NCI-H1092 (cell line): ENCODE data around the gene THAP3.

ENCODE experiments used
- DNase-seq: peaks from one replicate; lab custom pipeline; 2025; lab: John Stamatoyannopoulos, UW

THAP3 gene

GRCh38 chr1:6612641-6613360 is 11.9 kb upstream of the THAP3 start:
- DNase-seq = peak; percentile 78

- peak; percentile 100 for DNase-seq
These were observed 11.2 kb upstream of the THAP3 start, which contains the start of gene PHF13 for GRCh38 chr1:6613361-6614018. TSS of gene PHF13 (plus strand) at chr1:6613731. CDS start at chr1:6614067, 336 bp downstream.

- DNase-seq = no peak
These were observed 10.4 kb upstream of the THAP3 start for GRCh38 chr1:6614019-6614928.

GRCh38 chr1:6614929-6615785 is 9.5 kb upstream of the THAP3 start:
- no peak for DNase-seq

- DNase-seq = no peak
These were observed 5.6 kb upstream of the THAP3 start for GRCh38 chr1:6619045-6619444.

GRCh38 chr1:6621429-6622391 is 3.0 kb upstream of the THAP3 start:
- no peak for DNase-seq

- no peak for DNase-seq
These were observed 2.1 kb upstream of the THAP3 start for GRCh38 chr1:6622396-6623152.

- DNase-seq = no peak
These were observed 1.3 kb upstream of the THAP3 start for GRCh38 chr1:6623269-6623965.

- no peak for DNase-seq
These were observed 999 bp downstream of the THAP3 start for GRCh38 chr1:6625584-6626149.

- no peak for DNase-seq
These were observed 2.4 kb downstream of the THAP3 start for GRCh38 chr1:6627031-6627430.

GRCh38 chr1:6627841-6628545 is 3.3 kb downstream of the THAP3 start:
- no peak for DNase-seq

GRCh38 chr1:6628971-6629479 is 4.4 kb downstream of the THAP3 start:
- no peak for DNase-seq

- no peak for DNase-seq
These were observed 5.4 kb downstream of the THAP3 start for GRCh38 chr1:6630027-6630426.

- DNase-seq = no peak
These were observed 6.4 kb downstream of the THAP3 start for GRCh38 chr1:6631058-6631457.

- no peak for DNase-seq
These were observed 8.2 kb downstream of the THAP3 start for GRCh38 chr1:6632588-6633514.

GRCh38 chr1:6634371-6635052 is 9.8 kb downstream of the THAP3 start:
- DNase-seq = no peak
